GM19468 (cell line): ENCODE measurements around the gene UQCRC1.
A peak's percentile ranks its signal among the peaks of the same experiment; 100 is the strongest.

Source experiments
- ATAC-seq: cut with Tn5 transposase; IDR thresholded peaks from one replicate; pipeline ENCODE4 v1.9.1; 2021; ENCODE audit warnings: mild to moderate bottlenecking, moderate library complexity, moderate number of reproducible peaks; ENCODE audit not compliant: unreplicated experiment; ENCODE audit errors: extremely low read depth

Gene UQCRC1

GRCh38 chr3:48609088-48610005, at the start of gene UQCRC1:
Gene UQCRC1 (minus strand): TSS chr3:48609646. CDS start chr3:48609620, 26 bp downstream.
- peak; percentile 92 for ATAC-seq

DNA sequence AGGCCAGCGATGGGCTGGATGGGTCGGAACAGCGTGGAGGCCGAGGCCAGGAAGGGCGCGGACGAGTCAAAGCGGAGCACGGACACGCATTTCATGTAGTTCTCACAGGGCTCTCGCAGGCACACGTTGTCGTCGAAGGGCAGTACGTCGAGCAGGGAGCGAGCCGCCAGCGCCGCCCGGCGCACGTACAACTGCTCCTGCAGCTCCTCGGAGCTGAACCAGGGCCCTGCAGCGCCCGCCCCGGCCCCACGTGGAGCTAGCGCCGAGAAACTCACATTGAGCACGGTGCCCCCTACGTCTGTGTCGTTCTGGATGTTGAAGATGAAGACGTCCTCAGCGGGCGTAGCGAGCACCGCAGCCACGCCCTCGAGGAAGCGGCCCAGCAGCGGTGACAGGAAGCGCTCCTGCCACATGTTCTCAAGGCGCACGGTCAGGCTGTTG, 47.4 kb upstream of the UQCRC1 start:
- no peak for ATAC-seq

GRCh38 chr3:48656061-48656840, 46.8 kb upstream of the UQCRC1 start:
- peak; percentile 33 for ATAC-seq

DNA sequence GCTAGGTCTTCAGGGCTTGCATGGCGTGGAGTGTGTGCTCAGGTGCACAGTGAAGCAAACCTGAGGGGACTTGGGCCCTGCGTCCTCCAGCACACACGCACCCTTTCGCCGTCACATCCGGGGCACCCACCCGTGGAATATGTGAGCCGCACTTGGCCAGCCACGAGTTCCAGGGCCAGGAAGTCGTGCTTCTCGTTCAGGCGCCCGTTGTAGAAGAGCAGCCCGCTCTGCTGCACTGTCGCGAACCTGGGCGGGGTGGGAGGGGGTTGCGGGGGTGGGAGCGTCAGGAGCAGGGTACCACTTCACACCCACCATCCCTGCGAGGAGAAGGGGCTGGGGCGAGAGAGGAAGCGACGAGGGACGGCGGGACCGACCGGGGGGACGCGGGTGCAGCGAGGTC, 46.2 kb upstream of the UQCRC1 start:
- no peak for ATAC-seq

DNA sequence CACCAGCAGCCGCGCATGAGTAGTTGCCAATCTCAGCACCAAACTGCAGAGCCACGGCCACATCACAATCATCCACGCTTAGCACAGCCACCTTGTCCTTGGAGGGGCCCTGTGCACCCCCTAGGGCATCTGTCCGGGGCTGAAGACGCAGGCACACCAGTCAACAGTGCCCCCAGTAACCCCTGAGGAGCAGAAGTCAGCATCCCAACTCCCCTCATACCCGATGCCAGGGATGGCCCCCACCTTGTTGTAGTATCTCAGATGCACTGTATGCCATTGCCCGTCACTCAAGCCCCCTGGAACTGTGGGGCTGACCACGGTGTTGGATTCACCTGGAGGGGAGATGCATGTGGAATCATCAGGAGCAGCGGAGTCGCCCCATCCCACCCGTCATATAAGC, 45.6 kb upstream of the UQCRC1 start:
- no peak for ATAC-seq

GRCh38 chr3:48652923-48653715, 43.7 kb upstream of the UQCRC1 start:
- ATAC-seq = no peak

- ATAC-seq = no peak
These were observed 42.3 kb upstream of the UQCRC1 start for GRCh38 chr3:48651771-48652170.

DNA sequence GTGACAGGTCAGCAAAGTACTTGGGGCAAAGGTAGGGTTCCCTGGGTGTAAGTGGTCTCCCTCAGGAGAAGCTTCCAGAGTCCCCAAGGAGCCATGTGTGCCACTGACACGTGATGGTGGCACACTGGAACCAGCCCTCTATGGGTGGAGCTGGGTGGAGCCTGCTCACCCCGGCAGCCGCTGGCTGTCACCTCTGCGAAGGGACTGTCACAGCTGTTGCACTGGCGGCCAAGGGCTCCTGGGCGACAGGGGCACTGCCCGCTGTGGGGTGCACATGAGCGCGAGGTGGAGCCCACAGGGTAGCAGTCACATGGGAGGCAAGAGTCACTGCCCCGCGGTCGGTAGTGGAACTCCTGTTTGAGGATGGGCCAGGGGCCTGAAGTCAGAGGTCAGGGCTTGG, 41.3 kb upstream of the UQCRC1 start:
- no peak for ATAC-seq

DNA sequence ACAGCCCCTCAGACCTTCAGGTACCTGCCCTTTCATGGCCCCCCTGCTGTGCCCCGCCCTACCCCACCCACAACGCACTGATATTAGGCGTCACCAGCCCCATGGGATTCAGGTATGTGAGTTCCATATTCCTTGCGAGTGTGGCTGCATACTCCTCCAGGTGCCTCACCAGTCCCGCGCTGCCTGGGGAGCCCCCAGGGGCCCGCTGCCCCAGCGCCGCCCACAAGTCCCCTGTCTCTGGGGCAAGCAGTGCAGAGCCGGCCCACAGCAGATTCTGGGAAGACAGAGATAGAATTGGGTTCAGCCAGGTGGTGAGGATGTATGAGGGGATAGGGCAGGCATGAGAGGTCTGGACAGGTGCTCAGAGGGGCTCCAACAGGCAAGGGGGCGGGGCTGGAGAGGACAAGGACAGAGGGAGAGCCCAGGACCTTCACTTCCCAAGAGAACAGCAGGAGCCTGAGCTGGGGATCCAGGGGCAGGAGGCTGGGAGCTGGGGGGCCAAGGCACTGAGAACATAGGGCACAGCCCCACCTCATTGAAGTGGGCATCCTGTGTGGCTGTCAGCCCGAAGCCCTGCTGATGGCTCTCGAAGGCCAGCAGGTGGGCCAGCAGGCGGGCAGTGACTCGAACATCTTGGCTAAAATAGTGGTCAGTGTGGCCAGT, 38.9 kb upstream of the UQCRC1 start:
- no peak for ATAC-seq

GRCh38 chr3:48647714-48648113, 38.3 kb upstream of the UQCRC1 start:
- ATAC-seq = no peak

- ATAC-seq = no peak
These were observed 35.7 kb upstream of the UQCRC1 start for GRCh38 chr3:48644898-48645760.

GRCh38 chr3:48642605-48643004, 33.2 kb upstream of the UQCRC1 start:
- ATAC-seq = no peak

GRCh38 chr3:48641396-48641795, 31.9 kb upstream of the UQCRC1 start:
- no peak for ATAC-seq

DNA sequence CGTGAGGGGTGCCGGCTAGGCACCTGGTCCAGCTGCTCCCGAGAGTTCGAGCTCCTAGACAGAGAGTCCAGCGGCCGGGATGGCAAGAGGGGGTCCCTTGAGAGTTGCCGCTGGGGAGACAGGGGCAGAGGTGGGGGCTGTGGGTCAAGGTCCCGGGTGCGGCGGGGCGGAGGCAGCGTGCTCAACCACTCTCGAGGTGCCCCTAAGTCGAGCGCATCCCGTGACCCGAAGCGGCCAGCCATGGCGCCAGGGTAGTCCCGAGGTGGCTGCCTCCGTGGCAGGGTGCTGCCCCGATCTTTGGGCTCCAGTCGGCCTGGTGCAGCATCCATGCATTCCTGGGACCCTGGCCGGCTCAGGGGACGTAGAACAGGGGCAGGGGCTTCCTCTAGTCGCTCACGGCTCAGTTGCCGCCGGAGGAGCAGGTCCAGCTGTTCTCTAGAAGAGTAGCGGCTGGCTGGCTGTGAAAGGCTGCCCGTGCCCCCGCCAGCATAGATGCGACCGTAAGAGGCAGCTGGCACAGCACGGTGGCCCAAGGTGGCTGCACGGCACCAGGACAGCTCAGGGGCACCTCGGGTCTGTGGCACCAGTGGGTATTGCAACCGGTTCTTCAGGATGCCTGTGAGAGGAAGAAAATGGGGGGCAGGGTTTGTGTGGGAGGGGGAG, 30.6 kb upstream of the UQCRC1 start:
- no peak for ATAC-seq

GRCh38 chr3:48637305-48637704, 27.9 kb upstream of the UQCRC1 start:
- no peak for ATAC-seq

DNA sequence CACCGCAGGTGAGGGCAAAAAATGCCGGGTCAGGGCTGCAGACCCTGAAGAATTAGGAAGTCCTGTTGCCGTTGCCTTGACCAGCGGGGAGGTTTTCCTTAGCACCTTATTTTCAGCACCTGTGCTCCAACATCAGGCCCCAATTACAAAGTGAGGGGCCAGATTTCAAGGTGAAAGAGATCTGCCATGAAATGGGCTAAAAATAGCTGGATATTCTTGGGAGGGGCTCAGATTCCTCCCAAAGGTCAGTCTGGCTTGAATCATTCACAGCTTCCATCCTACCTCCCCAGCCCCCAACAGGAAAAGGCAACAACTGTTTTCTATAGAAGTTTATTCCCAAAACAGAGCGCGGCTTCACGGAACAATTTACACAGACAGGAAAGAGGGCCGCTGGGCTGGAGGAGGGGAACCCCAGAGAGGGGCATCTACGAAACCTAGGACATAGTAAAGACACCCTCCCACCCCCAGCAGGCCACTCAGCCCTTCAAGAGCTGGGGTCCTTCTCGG, 26.8 kb upstream of the UQCRC1 start:
- ATAC-seq = no peak

GRCh38 chr3:48635222-48636021, 26.0 kb upstream of the UQCRC1 start, which contains the start of gene SLC26A6:
Gene SLC26A6 (minus strand): TSS chr3:48635461. CDS start chr3:48635393, 68 bp downstream.
- ATAC-seq = peak; percentile 71
